ENCODE measurements around the gene NDEL1.

The NDEL1 gene

GRCh38 chr17:8418471-8418870 is 17.2 kb upstream of the NDEL1 start:
- H3K4me1 ChIP-seq, result peaks cover 0 to 6% (median 2%) of the 10 kb centered on the region in 4 donors
- no peak overlapping the region for H3K4me3 ChIP-seq
- peaks cover 0 to 7% of the 10 kb centered on the region in 2 donors for H3K27me3 ChIP-seq
- no peak for TF ChIP-seq CTCF (IDR thresholded peaks at IDR 0.05)
- no peaks in the 10 kb centered on the region for H3K9me3 ChIP-seq
- intact Hi-C loops (cut with DNase I; ENCODE audit: low total_unique reads), result loop anchor here (10.0 kb wide), 1 partner anchor 326 kb away; the partner anchor contains the start of gene CCDC42
- DNase-seq, result no peak
- no peaks in the 10 kb centered on the region for H3K36me3 ChIP-seq
- no peak overlapping the region for H3K27ac ChIP-seq

DNA sequence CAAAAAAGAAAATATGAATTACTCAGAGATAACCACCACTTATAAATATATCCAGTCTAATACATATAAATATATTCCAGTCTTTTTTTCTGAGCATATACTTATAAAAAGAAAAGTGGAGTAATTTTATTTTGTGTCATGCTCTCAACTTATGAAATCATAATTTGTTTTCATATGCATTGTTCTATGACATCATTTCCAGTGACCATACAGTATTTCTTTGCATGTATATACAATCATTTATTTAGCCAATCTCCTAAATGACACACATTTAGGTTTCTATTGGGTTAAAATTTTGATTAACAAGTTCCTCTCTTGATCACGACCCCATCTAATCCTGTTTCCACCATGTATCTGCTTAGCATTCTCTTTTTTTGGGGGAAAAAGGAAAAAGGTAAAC is 16.4 kb upstream of the NDEL1 start:
- intact Hi-C loops (cut with DNase I; ENCODE audit: low total_unique reads), result loop anchor here (10.0 kb wide), 1 partner anchor 325 kb away; the partner anchor contains the start of gene CCDC42
- TF ChIP-seq CTCF (IDR thresholded peaks at IDR 0.05), result no peak
- no peaks in the 10 kb centered on the region for H3K9me3 ChIP-seq
- no peak overlapping the region for H3K27ac ChIP-seq
- no peak for DNase-seq
- H3K4me1 ChIP-seq, result peaks cover 0 to 6% (median 2%) of the 10 kb centered on the region in 4 donors
- H3K27me3 ChIP-seq, result peaks cover 0 to 7% of the 10 kb centered on the region in 2 donors
- H3K4me3 ChIP-seq, result no peak overlapping the region
- no peaks in the 10 kb centered on the region for H3K36me3 ChIP-seq

- peaks cover 0 to 7% of the 10 kb centered on the region in 2 donors for H3K27me3 ChIP-seq
- no peak overlapping the region for H3K27ac ChIP-seq
- H3K36me3 ChIP-seq, result no peaks in the 10 kb centered on the region
- DNase-seq, result peak in 1 of 2 donors; percentile 29
- H3K4me1 ChIP-seq, result peaks cover 0 to 6% (median 2%) of the 10 kb centered on the region in 4 donors
- H3K4me3 ChIP-seq, result no peak overlapping the region
- H3K9me3 ChIP-seq, result no peaks in the 10 kb centered on the region
- no peak for TF ChIP-seq CTCF (IDR thresholded peaks at IDR 0.05)
- intact Hi-C loops (cut with DNase I; ENCODE audit: low total_unique reads), result no loop called here
Measured at GRCh38 chr17:8420041-8420934, 15.4 kb upstream of the NDEL1 start.

- intact Hi-C loops (cut with DNase I; ENCODE audit: low total_unique reads), result no loop called here
- Histone ChIP-seq H3K9me3 (no peaks in the 10 kb centered on the region), H3K4me1 (peaks cover 0 to 6% (median 2%) of the 10 kb centered on the region in 4 donors), H3K27me3 (no peaks in the 10 kb centered on the region), H3K27ac (no peak overlapping the region), H3K4me3 (no peak overlapping the region), H3K36me3 (no peaks in the 10 kb centered on the region)
- no peak for DNase-seq
- no peak for TF ChIP-seq CTCF (IDR thresholded peaks at IDR 0.05)
Measured at GRCh38 chr17:8421571-8421970, 14.1 kb upstream of the NDEL1 start.

- no peak overlapping the region for H3K27ac ChIP-seq
- intact Hi-C loops (cut with DNase I; ENCODE audit: low total_unique reads), result no loop called here
- no peaks in the 10 kb centered on the region for H3K9me3 ChIP-seq
- H3K4me1 ChIP-seq, result peaks cover 0 to 6% (median under 1%) of the 10 kb centered on the region in 4 donors
- DNase-seq, result no peak
- H3K4me3 ChIP-seq, result no peak overlapping the region
- no peaks in the 10 kb centered on the region for H3K36me3 ChIP-seq
- H3K27me3 ChIP-seq, result no peaks in the 10 kb centered on the region
- no peak for TF ChIP-seq CTCF (IDR thresholded peaks at IDR 0.05)
Measured at GRCh38 chr17:8426094-8426720, 9.5 kb upstream of the NDEL1 start.
